CD4-positive, CD25-positive, alpha-beta regulatory T cell (primary cell): Measurements from ENCODE around the gene BACH2. TPM values are rescaled to one million over a fixed set of nuclear protein-coding genes. Genes with fewer than 3 reads are reported as not detected.

Experiments used
- ATAC-seq, 2 donors: fragments of 150-1000 bp; cut with Tn5 transposase; one replicate each; pipeline ENCODE4 v1.10.0; 2021; ENCODE audit warnings: low read depth in 2 of 2, moderate number of reproducible peaks in 2 of 2, moderate library complexity in 1 of 2
- DNase-seq, 3 donors: peaks; one replicate each; pipeline versions ENCODE4 v3.0.0 to v3.0.0-alpha.2; 2012 to 2022; ENCODE audit warnings: mixed read lengths in 1 of 3
- H3K27ac ChIP-seq: one replicate; pipeline ENCODE4 v1.7.0; 2013; ENCODE audit warnings: mild to moderate bottlenecking, low read length; ENCODE audit not compliant: insufficient read depth, poor library complexity, severe bottlenecking
- H3K27me3 ChIP-seq: one replicate; pipeline ENCODE4 v1.7.0; 2013; ENCODE audit warnings: low read length; ENCODE audit not compliant: control insufficient read depth, insufficient read depth
- H3K36me3 ChIP-seq: one replicate; pipeline ENCODE4 v1.7.0; 2013; ENCODE audit warnings: mild to moderate bottlenecking, low read length, moderate library complexity; ENCODE audit not compliant: control insufficient read depth, insufficient read depth
- H3K4me1 ChIP-seq: 2 replicates; pipeline ENCODE4 v1.7.0; 2013; ENCODE audit warnings: mild to moderate bottlenecking, low read length; ENCODE audit not compliant: insufficient read depth, control insufficient read depth, poor library complexity, severe bottlenecking
- H3K4me3 ChIP-seq: one replicate; pipeline ENCODE4 v1.7.0; 2013; ENCODE audit warnings: low read depth, mild to moderate bottlenecking, low read length, moderate library complexity
- H3K9me3 ChIP-seq, 2 experiments: 1 replicate in 1 of 2; 2 replicates in 1 of 2; pipeline ENCODE4 v1.7.0; 2013; ENCODE audit warnings: low read length in 2 of 2, mild to moderate bottlenecking in 1 of 2, moderate library complexity in 1 of 2; ENCODE audit not compliant: control insufficient read depth in 2 of 2
- H3K27ac Mint-ChIP-seq, 3 donors: one replicate each; pipeline ENCODE4 v1.8.0; 2020 to 2022; ENCODE audit warnings: mild to moderate bottlenecking in 3 of 3, mixed read lengths in 3 of 3, moderate library complexity in 2 of 3
- H3K27me3 Mint-ChIP-seq: one replicate; pipeline ENCODE4 v1.8.0; 2022; ENCODE audit warnings: mild to moderate bottlenecking, mixed read lengths
- H3K36me3 Mint-ChIP-seq: one replicate; pipeline ENCODE4 v1.8.0; 2020; ENCODE audit warnings: mixed read lengths
- H3K4me1 Mint-ChIP-seq, 4 donors: one replicate each; pipeline ENCODE4 v1.8.0; 2020 to 2022; ENCODE audit warnings: mixed read lengths in 4 of 4, mild to moderate bottlenecking in 1 of 4
- H3K4me3 Mint-ChIP-seq, 4 donors: one replicate each; pipeline ENCODE4 v1.8.0; 2020 to 2022; ENCODE audit warnings: mild to moderate bottlenecking in 4 of 4, mixed read lengths in 4 of 4, moderate library complexity in 3 of 4
- H3K9me3 Mint-ChIP-seq, 7 donors: one replicate each; pipeline ENCODE4 v1.8.0; 2020 to 2022; ENCODE audit warnings: mixed read lengths in 7 of 7, mild to moderate bottlenecking in 3 of 7, moderate library complexity in 2 of 7
- polyA plus RNA-seq, 4 donors: library from polyadenylated mRNA; unstranded; fragments of 300-500 nt; fragmentation: Illumina TruSeq; gene quantifications; one replicate each; pipeline ENCODE4 v1.2.3, GENCODE V29; 2021
- total RNA-seq: library from RNA; stranded (reverse); gene quantifications from one replicate; pipeline ENCODE4 v1.2.3, GENCODE V29; 2022

BACH2 gene
- total and polyA plus RNA-seq, 5 donors from 2014 or later: 3.8 to 51.3 (median 7.1) TPM

GRCh38 chr6:89941763-89942497, 354.7 kb downstream of the BACH2 start:
- H3K4me1 Mint-ChIP-seq: peaks cover 10 to 25% (median 17%) of the 10 kb centered on the region in 4 donors
- Histone ChIP-seq H3K4me3 (no peak overlapping the region), H3K9me3 (no peaks in the 10 kb centered on the region), H3K36me3 (no peaks in the 10 kb centered on the region), H3K4me1 (no peaks in the 10 kb centered on the region), H3K27me3 (no peaks in the 10 kb centered on the region), H3K27ac (no peak overlapping the region)
- DNase-seq (no peak), ATAC-seq (no peak)
- peak overlapping the region in 2 of 3 donors; percentile 13 to 77 for H3K27ac Mint-ChIP-seq
- peaks cover 13% of the 10 kb centered on the region for H3K36me3 Mint-ChIP-seq
- H3K27me3 Mint-ChIP-seq: peaks cover 18% of the 10 kb centered on the region
- peaks cover 0 to 4% (median 0%) of the 10 kb centered on the region in 7 donors for H3K9me3 Mint-ChIP-seq
- H3K4me3 Mint-ChIP-seq: no peak overlapping the region

DNA sequence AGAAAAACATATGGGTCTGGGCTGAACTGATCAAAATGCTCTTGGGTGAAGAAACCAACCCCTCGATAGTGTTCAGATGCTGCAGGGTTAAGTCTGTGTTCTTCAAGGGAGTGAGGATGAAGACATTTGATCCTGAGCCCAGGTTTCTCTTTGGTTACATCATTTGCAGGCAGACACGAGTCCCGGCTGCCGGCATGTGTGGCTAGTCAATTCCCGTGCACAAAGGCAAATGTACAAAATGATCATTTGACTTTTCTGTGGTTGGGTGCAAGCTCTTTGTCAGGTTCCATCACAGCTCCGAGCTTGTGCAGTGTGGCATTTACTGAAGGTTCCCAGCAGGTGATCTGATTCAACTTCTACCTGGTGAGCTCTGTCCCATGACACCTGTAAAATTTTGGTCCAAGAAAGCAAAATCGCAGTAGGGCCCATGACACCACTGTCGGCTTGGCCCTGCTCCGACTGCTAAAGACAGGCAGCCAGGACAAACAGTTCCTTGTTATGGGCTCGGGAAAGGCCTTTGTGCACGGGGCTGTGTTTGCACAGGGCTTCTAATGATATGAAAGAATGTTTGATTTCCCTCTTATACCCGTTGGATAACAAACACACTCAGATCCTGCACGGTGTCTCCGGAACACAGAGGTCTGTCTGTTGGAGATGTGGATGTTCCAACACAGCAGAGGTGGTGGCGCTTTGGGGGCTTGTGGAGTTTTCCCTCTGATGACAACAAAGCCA, 355.4 kb downstream of the BACH2 start:
- peaks cover 22% of the 10 kb centered on the region for H3K27me3 Mint-ChIP-seq
- peak overlapping the region in 2 of 3 donors; percentile 13 to 77 for H3K27ac Mint-ChIP-seq
- H3K4me3 Mint-ChIP-seq: no peak overlapping the region
- DNase-seq (no peak), ATAC-seq (no peak)
- H3K9me3 Mint-ChIP-seq: peaks cover 0 to 2% (median 0%) of the 10 kb centered on the region in 7 donors
- H3K4me1 Mint-ChIP-seq: peaks cover 10 to 25% (median 14%) of the 10 kb centered on the region in 4 donors
- Histone ChIP-seq H3K9me3 (no peaks in the 10 kb centered on the region), H3K4me3 (no peak overlapping the region), H3K36me3 (peaks cover 3% of the 10 kb centered on the region), H3K27me3 (no peaks in the 10 kb centered on the region), H3K27ac (no peak overlapping the region), H3K4me1 (no peaks in the 10 kb centered on the region)
- peaks cover 16% of the 10 kb centered on the region for H3K36me3 Mint-ChIP-seq

GRCh38 chr6:89940225-89941027, 356.2 kb downstream of the BACH2 start:
- H3K9me3 Mint-ChIP-seq: peaks cover 0 to 2% (median 0%) of the 10 kb centered on the region in 7 donors
- Histone ChIP-seq H3K27me3 (no peaks in the 10 kb centered on the region), H3K4me3 (no peak overlapping the region), H3K36me3 (peaks cover 3% of the 10 kb centered on the region), H3K9me3 (no peaks in the 10 kb centered on the region), H3K4me1 (no peaks in the 10 kb centered on the region), H3K27ac (no peak overlapping the region)
- peak; percentile 78 to 90 for ATAC-seq
- H3K27me3 Mint-ChIP-seq: peaks cover 22% of the 10 kb centered on the region
- peaks cover 10 to 23% (median 13%) of the 10 kb centered on the region in 4 donors for H3K4me1 Mint-ChIP-seq
- peak; percentile 44 to 88 (median 75) for DNase-seq
- peaks cover 22% of the 10 kb centered on the region for H3K36me3 Mint-ChIP-seq
- H3K27ac Mint-ChIP-seq: peak overlapping the region in 2 of 3 donors; percentile 14 to 77
- no peak overlapping the region for H3K4me3 Mint-ChIP-seq

DNA sequence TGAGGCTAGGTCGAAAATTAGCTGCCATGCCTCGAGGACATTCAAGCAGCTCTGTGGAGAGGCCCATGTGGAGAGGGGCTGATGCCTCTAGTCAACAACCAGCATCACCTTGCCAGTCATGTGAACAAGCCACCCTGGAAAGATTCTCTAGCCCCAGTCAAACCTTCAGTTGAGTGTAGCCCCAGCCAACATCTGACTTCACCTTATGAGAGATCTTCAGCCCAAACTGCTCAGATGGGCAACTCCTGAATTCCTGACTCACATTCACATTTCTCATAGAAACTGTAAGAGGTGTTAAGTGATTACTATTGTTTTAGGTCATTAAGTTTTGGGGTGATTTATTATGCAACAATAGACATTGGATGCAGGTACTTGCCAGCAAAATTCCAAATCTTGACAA, 357.5 kb downstream of the BACH2 start:
- Histone ChIP-seq H3K27ac (no peak overlapping the region), H3K4me3 (no peak overlapping the region), H3K36me3 (peaks cover 7% of the 10 kb centered on the region), H3K4me1 (no peaks in the 10 kb centered on the region), H3K9me3 (no peaks in the 10 kb centered on the region), H3K27me3 (no peaks in the 10 kb centered on the region)
- Mint-ChIP-seq H3K4me3 (no peak overlapping the region), H3K9me3 (peaks cover 0 to 1% (median 0%) of the 10 kb centered on the region in 7 donors), H3K36me3 (peaks cover 25% of the 10 kb centered on the region), H3K27ac (no peak overlapping the region), H3K27me3 (peaks cover 15% of the 10 kb centered on the region), H3K4me1 (peaks cover 7 to 15% (median 11%) of the 10 kb centered on the region in 4 donors)
- no peak for DNase-seq
- no peak for ATAC-seq

DNA sequence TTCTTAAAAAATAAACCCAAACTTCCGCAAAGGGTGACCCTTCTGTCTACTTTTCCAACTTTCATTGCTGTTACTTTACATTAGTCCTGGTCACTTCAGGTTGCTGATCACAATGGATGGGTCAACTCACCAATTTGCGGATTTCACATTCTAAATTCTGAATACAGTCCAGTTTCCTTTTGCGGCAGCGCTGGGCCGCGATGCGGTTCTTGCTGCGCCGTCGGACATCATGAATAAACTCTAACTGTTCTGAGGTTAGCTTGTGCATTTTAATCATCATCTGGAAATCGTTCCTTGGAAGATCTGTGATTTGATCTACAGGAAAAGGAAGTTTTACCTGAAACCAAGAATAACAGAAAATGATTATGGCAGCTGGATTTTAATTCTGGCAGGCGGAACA, 358.6 kb downstream of the BACH2 start:
- Mint-ChIP-seq H3K4me1 (peaks cover 7 to 15% (median 11%) of the 10 kb centered on the region in 4 donors), H3K27ac (no peak overlapping the region), H3K4me3 (no peak overlapping the region), H3K36me3 (peaks cover 30% of the 10 kb centered on the region), H3K9me3 (peaks cover 0 to 1% (median 0%) of the 10 kb centered on the region in 7 donors), H3K27me3 (peaks cover 15% of the 10 kb centered on the region)
- Histone ChIP-seq H3K27ac (no peak overlapping the region), H3K4me3 (no peak overlapping the region), H3K27me3 (no peaks in the 10 kb centered on the region), H3K36me3 (peaks cover 10% of the 10 kb centered on the region), H3K9me3 (no peaks in the 10 kb centered on the region), H3K4me1 (no peaks in the 10 kb centered on the region)
- DNase-seq (no peak), ATAC-seq (no peak)

DNA sequence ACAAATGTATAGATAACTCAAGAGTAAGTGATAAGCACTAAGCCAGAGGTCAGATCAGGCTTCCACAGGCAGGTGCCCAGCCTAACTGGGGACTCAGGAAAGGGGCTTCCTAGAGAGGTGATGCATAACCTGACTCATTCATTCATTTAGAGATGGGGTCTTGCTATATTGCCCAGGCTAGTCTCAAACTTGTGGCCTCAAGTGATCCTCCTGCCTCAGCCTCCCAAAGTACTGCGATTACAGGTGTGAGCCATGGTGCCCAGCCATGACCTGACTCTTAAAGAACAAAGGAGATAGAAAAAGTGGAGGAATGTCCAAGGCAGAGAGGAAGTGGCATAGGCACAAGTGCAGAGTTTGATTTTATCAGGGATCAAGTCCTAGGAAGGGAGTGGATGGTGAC, 360.5 kb downstream of the BACH2 start:
- Histone ChIP-seq H3K4me3 (no peak overlapping the region), H3K36me3 (peaks cover 16% of the 10 kb centered on the region), H3K27me3 (no peaks in the 10 kb centered on the region), H3K27ac (no peak overlapping the region), H3K9me3 (no peaks in the 10 kb centered on the region), H3K4me1 (no peaks in the 10 kb centered on the region)
- ATAC-seq: no peak
- no peak for DNase-seq
- Mint-ChIP-seq H3K27ac (peak overlapping the region in 2 of 3 donors; percentile 27 to 70), H3K9me3 (peaks cover 0 to 1% (median 0%) of the 10 kb centered on the region in 7 donors), H3K27me3 (peaks cover 15% of the 10 kb centered on the region), H3K4me1 (peaks cover 3 to 12% (median 10%) of the 10 kb centered on the region in 4 donors), H3K36me3 (peaks cover 38% of the 10 kb centered on the region), H3K4me3 (no peak overlapping the region)

GRCh38 chr6:89934685-89935366, 361.8 kb downstream of the BACH2 start:
- Histone ChIP-seq H3K4me1 (no peaks in the 10 kb centered on the region), H3K27me3 (no peaks in the 10 kb centered on the region), H3K9me3 (no peaks in the 10 kb centered on the region), H3K36me3 (peaks cover 16% of the 10 kb centered on the region), H3K4me3 (no peak overlapping the region), H3K27ac (no peak overlapping the region)
- Mint-ChIP-seq H3K27me3 (peaks cover 5% of the 10 kb centered on the region), H3K27ac (peak overlapping the region in 2 of 3 donors; percentile 20 to 42), H3K4me3 (no peak overlapping the region), H3K9me3 (peaks cover 0 to 1% (median 0%) of the 10 kb centered on the region in 7 donors), H3K36me3 (peaks cover 37% of the 10 kb centered on the region), H3K4me1 (peaks cover 0 to 4% (median 3%) of the 10 kb centered on the region in 4 donors)
- DNase-seq (no peak), ATAC-seq (no peak)
